ENCODE results near the gene PIK3CG. TPM values are rescaled to one million over a fixed set of nuclear protein-coding genes. Genes with fewer than 3 reads are reported as not detected.

The PIK3CG gene
- total RNA-seq, result under 0.01 TPM in 1 of 2 replicates, not detected in the other

GRCh38 chr7:106865130-106866041 lies at the start of gene PIK3CG:
Gene PIK3CG, plus strand, starts transcription at chr7:106865282. Its CDS starts 2,280 bp downstream, at chr7:106867562.

Other genes starting within 250 kb of the PIK3CG start
- 25.7 and 34.1 TPM in 2 replicates for gene CCDC71L, start 204.1 kb upstream of the PIK3CG start, total RNA-seq
- gene PRKAR2B, start 179.4 kb downstream of the PIK3CG start, total RNA-seq, result 5.8 and 6.4 TPM in 2 replicates

All from smooth muscle cell of trachea (primary cell).